ENCODE data around the gene SMAD4.

The SMAD4 gene

GRCh38 chr18:51028201-51028805, 1.7 kb upstream of the SMAD4 start:
- Histone ChIP-seq H3K9ac (no peak overlapping the region), H3K79me2 (ENCODE audit: insufficient read depth, low read depth) (peaks cover 34% of the 10 kb centered on the region), H3K27me3 (ENCODE audit: insufficient read depth, low read depth) (no peaks in the 10 kb centered on the region), H3K27ac (no peak overlapping the region; the same call in 1 of the 2 replicates), H3K4me2 (peak overlapping the region; percentile 59), H3K36me3 (ENCODE audit: insufficient read depth) (no peaks in the 10 kb centered on the region), H4K20me1 (ENCODE audit: insufficient read depth) (peaks cover 21% of the 10 kb centered on the region), H3K4me3 (IDR thresholded peaks at IDR 0.05; ENCODE audit: insufficient read depth, low read depth, low read length) (no peak overlapping the region), H3K4me1 (ENCODE audit: low read depth, poor library complexity, severe bottlenecking) (peaks cover 33% of the 10 kb centered on the region), H2AFZ (ENCODE audit: low read depth) (no peak overlapping the region)
- TF ChIP-seq CTCF (conservative IDR thresholded peaks at IDR 0.05; ENCODE audit: low read depth, low read length) = peak; percentile 37; the same call in 1 of the 2 replicates

- Histone ChIP-seq H3K4me1 (ENCODE audit: low read depth, poor library complexity, severe bottlenecking) (peaks cover 33% of the 10 kb centered on the region), H3K27ac (peak overlapping the region; percentile 75), H3K9ac (peak overlapping the region; percentile 78), H3K36me3 (ENCODE audit: insufficient read depth) (no peaks in the 10 kb centered on the region), H2AFZ (ENCODE audit: low read depth) (peak overlapping the region; percentile 90), H3K4me3 (IDR thresholded peaks at IDR 0.05; ENCODE audit: insufficient read depth, low read depth, low read length) (no peak overlapping the region), H4K20me1 (ENCODE audit: insufficient read depth) (peaks cover 27% of the 10 kb centered on the region), H3K27me3 (ENCODE audit: insufficient read depth, low read depth) (no peaks in the 10 kb centered on the region), H3K79me2 (ENCODE audit: insufficient read depth, low read depth) (peaks cover 44% of the 10 kb centered on the region), H3K4me2 (peak overlapping the region; percentile 59)
- TF ChIP-seq CTCF (conservative IDR thresholded peaks at IDR 0.05; ENCODE audit: low read depth, low read length) = no peak
Measured at GRCh38 chr18:51029378-51029693, 677 bp upstream of the SMAD4 start.

GRCh38 chr18:51030537-51031258, 685 bp downstream of the SMAD4 start:
- Histone ChIP-seq H3K27me3 (ENCODE audit: insufficient read depth, low read depth) (no peaks in the 10 kb centered on the region), H3K79me2 (ENCODE audit: insufficient read depth, low read depth) (peaks cover 58% of the 10 kb centered on the region), H2AFZ (ENCODE audit: low read depth) (peak overlapping the region; percentile 90), H3K4me2 (peak overlapping the region; percentile 76), H3K27ac (peak overlapping the region; percentile 75), H3K36me3 (ENCODE audit: insufficient read depth) (no peaks in the 10 kb centered on the region), H3K4me1 (ENCODE audit: low read depth, poor library complexity, severe bottlenecking) (peaks cover 44% of the 10 kb centered on the region), H3K4me3 (IDR thresholded peaks at IDR 0.05; ENCODE audit: insufficient read depth, low read depth, low read length) (no peak overlapping the region), H3K9ac (peak overlapping the region; percentile 78; the same call in 1 of the 2 replicates), H4K20me1 (ENCODE audit: insufficient read depth) (peaks cover 32% of the 10 kb centered on the region)
- no peak for TF ChIP-seq CTCF (conservative IDR thresholded peaks at IDR 0.05; ENCODE audit: low read depth, low read length)

- Histone ChIP-seq H3K4me1 (ENCODE audit: low read depth, poor library complexity, severe bottlenecking) (peaks cover 50% of the 10 kb centered on the region), H3K27ac (no peak overlapping the region), H3K27me3 (ENCODE audit: insufficient read depth, low read depth) (no peaks in the 10 kb centered on the region), H3K4me3 (IDR thresholded peaks at IDR 0.05; ENCODE audit: insufficient read depth, low read depth, low read length) (no peak overlapping the region), H3K79me2 (ENCODE audit: insufficient read depth, low read depth) (peaks cover 72% of the 10 kb centered on the region), H3K4me2 (peak overlapping the region; percentile 76), H3K36me3 (ENCODE audit: insufficient read depth) (no peaks in the 10 kb centered on the region), H3K9ac (peak overlapping the region; percentile 78; the same call in 1 of the 2 replicates), H2AFZ (ENCODE audit: low read depth) (no peak overlapping the region), H4K20me1 (ENCODE audit: insufficient read depth) (peaks cover 32% of the 10 kb centered on the region)
- no peak for TF ChIP-seq CTCF (conservative IDR thresholded peaks at IDR 0.05; ENCODE audit: low read depth, low read length)
Measured at GRCh38 chr18:51032193-51032592, 2.2 kb downstream of the SMAD4 start.
